GM12892 (cell line): ENCODE measurements around the gene PRSS21.

Experiments
- POLR2A ChIP-seq: IDR thresholded peaks from 2 replicates; pipeline ENCODE4 v1.6.1; 2011; ENCODE audit warnings: low read depth, low read length, control low read depth
- POLR2AphosphoS5 ChIP-seq: IDR thresholded peaks from 2 replicates; pipeline ENCODE4 v1.6.1; 2011; ENCODE audit warnings: low read depth, low read length, control low read depth
- TAF1 ChIP-seq: IDR thresholded peaks from 2 replicates; pipeline ENCODE4 v1.6.1; 2011; ENCODE audit warnings: low read depth, mild to moderate bottlenecking, control low read depth, low read length, borderline replicate concordance

- TF ChIP-seq POLR2A (no peak), TAF1 (no peak), POLR2AphosphoS5 (no peak)
Measured at GRCh38 chr16:2856061-2856670, 39.1 kb downstream of the PRSS21 start.
